HepG2 (cell line): Measurements from ENCODE around the gene JMJD8. TPM values are rescaled to one million over a fixed set of nuclear protein-coding genes. Genes with fewer than 3 reads are reported as not detected.
A peak's percentile ranks its signal among the peaks of the same experiment; 100 is the strongest.

ENCODE experiments used
- ATF7 ChIP-seq, 2 experiments: fragments of 450-650 bp in 1 of 2; sonication (generic) in 1 of 2; formaldehyde crosslinking in 1 of 2; IDR thresholded peaks; 2 replicates each; pipeline versions ENCODE4 v1.4.0 to v1.6.1; 2016 to 2020; ENCODE audit warnings: antibody characterized with exemption in 1 of 2, mild to moderate bottlenecking in 1 of 2, missing genetic modification reagents in 1 of 2
- DPF2 ChIP-seq: sonication (generic); formaldehyde crosslinking; IDR thresholded peaks from 2 replicates; pipeline ENCODE4 v1.4.0; 2020; ENCODE audit warnings: mild to moderate bottlenecking, low read depth, missing genetic modification reagents, borderline replicate concordance
- HIVEP1 ChIP-seq: sonication (generic); formaldehyde crosslinking; IDR thresholded peaks from 2 replicates; pipeline ENCODE4 v1.4.0; 2020; ENCODE audit warnings: mild to moderate bottlenecking, missing genetic modification reagents
- JARID2 ChIP-seq: sonication (generic); formaldehyde crosslinking; IDR thresholded peaks from 2 replicates; pipeline ENCODE4 v1.8.1; 2023; ENCODE audit warnings: missing genetic modification reagents, inconsistent platforms; ENCODE audit not compliant: insufficient replicate concordance
- MEF2D ChIP-seq: sonication (generic); formaldehyde crosslinking; IDR thresholded peaks from 2 replicates; pipeline ENCODE4 v1.5.1; 2020; ENCODE audit warnings: mild to moderate bottlenecking, missing genetic modification reagents
- NFATC3 ChIP-seq: sonication (generic); formaldehyde crosslinking; IDR thresholded peaks from 2 replicates; pipeline ENCODE4 v1.5.1; 2020; ENCODE audit warnings: mild to moderate bottlenecking, missing genetic modification reagents
- POLR2G ChIP-seq: fragments of 200-400 bp; formaldehyde crosslinking; IDR thresholded peaks from 2 replicates; pipeline ENCODE4 v1.6.1; 2018; ENCODE audit warnings: mild to moderate bottlenecking, low read depth, low read length, moderate library complexity
- ZKSCAN8 ChIP-seq: IDR thresholded peaks from 2 replicates; pipeline ENCODE4 v1.6.1; 2016; ENCODE audit warnings: borderline replicate concordance, missing genetic modification reagents, missing compliant biosample characterization
- ZMAT3 ChIP-seq: sonication (generic); formaldehyde crosslinking; conservative IDR thresholded peaks from 2 replicates; pipeline ENCODE4 v1.7.0; 2021; ENCODE audit warnings: missing genetic modification reagents
- ZNF292 ChIP-seq: sonication (generic); formaldehyde crosslinking; IDR thresholded peaks from 2 replicates; pipeline ENCODE4 v1.8.1; 2022; ENCODE audit warnings: mild to moderate bottlenecking, low read depth, missing genetic modification reagents, borderline replicate concordance
- ZNF331 ChIP-seq: sonication (generic); formaldehyde crosslinking; IDR thresholded peaks from 2 replicates; pipeline ENCODE4 v1.4.0; 2020; ENCODE audit warnings: missing genetic modification reagents
- ZNF543 ChIP-seq: sonication (generic); formaldehyde crosslinking; IDR thresholded peaks from 2 replicates; pipeline ENCODE4 v1.4.0; 2020; ENCODE audit warnings: mild to moderate bottlenecking, missing genetic modification reagents
- ZNF589 ChIP-seq: sonication (generic); formaldehyde crosslinking; conservative IDR thresholded peaks from 2 replicates; pipeline ENCODE4 v1.8.0; 2022; ENCODE audit warnings: mild to moderate bottlenecking, moderate library complexity, missing genetic modification reagents
- ZNF775 ChIP-seq: sonication (generic); formaldehyde crosslinking; IDR thresholded peaks from 2 replicates; pipeline ENCODE4 v1.4.0; 2020; ENCODE audit warnings: missing genetic modification reagents, mild to moderate bottlenecking, moderate library complexity, borderline replicate concordance
- polyA plus RNA-seq, 8 experiments: library from polyadenylated mRNA; depleted of rRNA in 3 of 8; stranded (reverse) in 7 of 8; unstranded in 1 of 8; fragments of >200 nt; fragmentation: Illumina TruSeq in 4 of 8; extraction: Trizol in 4 of 8; gene quantifications; 2 replicates each; pipeline versions ENCODE4 v1.2.1 to v1.2.3, GENCODE V29; 2011 to 2016; ENCODE audit warnings: low read depth in 4 of 8, missing spikeins in 1 of 8, mixed read lengths in 1 of 8; ENCODE audit not compliant: insufficient read depth in 1 of 8
- total RNA-seq, 5 experiments: library from RNA; depleted of rRNA; stranded (reverse); fragments of >200 nt; fragmentation: Illumina TruSeq; extraction: Trizol; gene quantifications; 2 replicates each; pipeline ENCODE4 v1.2.3, GENCODE V29; 2016; ENCODE audit warnings: low read depth in 1 of 5
- TF ChIP-seq, protein P1 (sequence below): sonication (generic); formaldehyde crosslinking; IDR thresholded peaks from 2 replicates; pipeline ENCODE4 v1.4.0; 2020; ENCODE audit warnings: missing genetic modification reagents, borderline replicate concordance
- TF ChIP-seq, protein P2 (sequence below): sonication (generic); formaldehyde crosslinking; IDR thresholded peaks from 2 replicates; pipeline ENCODE4 v1.5.1; 2020; ENCODE audit warnings: mild to moderate bottlenecking, missing genetic modification reagents
- TF ChIP-seq, protein P3 (sequence below): sonication (generic); formaldehyde crosslinking; IDR thresholded peaks from 2 replicates; pipeline ENCODE4 v1.8.0; 2022; ENCODE audit warnings: missing genetic modification reagents, mild to moderate bottlenecking, borderline replicate concordance
- TF ChIP-seq, protein P4 (sequence below): sonication (generic); formaldehyde crosslinking; IDR thresholded peaks from 2 replicates; pipeline ENCODE4 v1.4.0; 2020; ENCODE audit warnings: missing genetic modification reagents

Gene JMJD8
- total and polyA plus RNA-seq, 2 of the 13 experiments (the other 11 are each of a cell fraction or from before 2014, with no cell fraction given): 2.6 to 11.8 TPM

GRCh38 chr16:678858-679813, 5.0 kb downstream of the JMJD8 start (continued):
- TF ChIP-seq, protein P1, sequence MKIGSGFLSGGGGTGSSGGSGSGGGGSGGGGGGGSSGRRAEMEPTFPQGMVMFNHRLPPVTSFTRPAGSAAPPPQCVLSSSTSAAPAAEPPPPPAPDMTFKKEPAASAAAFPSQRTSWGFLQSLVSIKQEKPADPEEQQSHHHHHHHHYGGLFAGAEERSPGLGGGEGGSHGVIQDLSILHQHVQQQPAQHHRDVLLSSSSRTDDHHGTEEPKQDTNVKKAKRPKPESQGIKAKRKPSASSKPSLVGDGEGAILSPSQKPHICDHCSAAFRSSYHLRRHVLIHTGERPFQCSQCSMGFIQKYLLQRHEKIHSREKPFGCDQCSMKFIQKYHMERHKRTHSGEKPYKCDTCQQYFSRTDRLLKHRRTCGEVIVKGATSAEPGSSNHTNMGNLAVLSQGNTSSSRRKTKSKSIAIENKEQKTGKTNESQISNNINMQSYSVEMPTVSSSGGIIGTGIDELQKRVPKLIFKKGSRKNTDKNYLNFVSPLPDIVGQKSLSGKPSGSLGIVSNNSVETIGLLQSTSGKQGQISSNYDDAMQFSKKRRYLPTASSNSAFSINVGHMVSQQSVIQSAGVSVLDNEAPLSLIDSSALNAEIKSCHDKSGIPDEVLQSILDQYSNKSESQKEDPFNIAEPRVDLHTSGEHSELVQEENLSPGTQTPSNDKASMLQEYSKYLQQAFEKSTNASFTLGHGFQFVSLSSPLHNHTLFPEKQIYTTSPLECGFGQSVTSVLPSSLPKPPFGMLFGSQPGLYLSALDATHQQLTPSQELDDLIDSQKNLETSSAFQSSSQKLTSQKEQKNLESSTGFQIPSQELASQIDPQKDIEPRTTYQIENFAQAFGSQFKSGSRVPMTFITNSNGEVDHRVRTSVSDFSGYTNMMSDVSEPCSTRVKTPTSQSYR (CRISPR knock-in tag): 0 out of 2 replicates have a peak, but pooled peaks have one; percentile 15
- TF ChIP-seq POLR2G: peak; percentile 20; the same call in 1 of the 2 replicates
- 0 out of 2 replicates have a peak, but pooled peaks have one; percentile 21 for TF ChIP-seq HIVEP1 (CRISPR knock-in tag)
- TF ChIP-seq DPF2: no peak
- peak; percentile 48; the same call in 1 of the 2 replicates for TF ChIP-seq ZNF292
- TF ChIP-seq, protein P2, sequence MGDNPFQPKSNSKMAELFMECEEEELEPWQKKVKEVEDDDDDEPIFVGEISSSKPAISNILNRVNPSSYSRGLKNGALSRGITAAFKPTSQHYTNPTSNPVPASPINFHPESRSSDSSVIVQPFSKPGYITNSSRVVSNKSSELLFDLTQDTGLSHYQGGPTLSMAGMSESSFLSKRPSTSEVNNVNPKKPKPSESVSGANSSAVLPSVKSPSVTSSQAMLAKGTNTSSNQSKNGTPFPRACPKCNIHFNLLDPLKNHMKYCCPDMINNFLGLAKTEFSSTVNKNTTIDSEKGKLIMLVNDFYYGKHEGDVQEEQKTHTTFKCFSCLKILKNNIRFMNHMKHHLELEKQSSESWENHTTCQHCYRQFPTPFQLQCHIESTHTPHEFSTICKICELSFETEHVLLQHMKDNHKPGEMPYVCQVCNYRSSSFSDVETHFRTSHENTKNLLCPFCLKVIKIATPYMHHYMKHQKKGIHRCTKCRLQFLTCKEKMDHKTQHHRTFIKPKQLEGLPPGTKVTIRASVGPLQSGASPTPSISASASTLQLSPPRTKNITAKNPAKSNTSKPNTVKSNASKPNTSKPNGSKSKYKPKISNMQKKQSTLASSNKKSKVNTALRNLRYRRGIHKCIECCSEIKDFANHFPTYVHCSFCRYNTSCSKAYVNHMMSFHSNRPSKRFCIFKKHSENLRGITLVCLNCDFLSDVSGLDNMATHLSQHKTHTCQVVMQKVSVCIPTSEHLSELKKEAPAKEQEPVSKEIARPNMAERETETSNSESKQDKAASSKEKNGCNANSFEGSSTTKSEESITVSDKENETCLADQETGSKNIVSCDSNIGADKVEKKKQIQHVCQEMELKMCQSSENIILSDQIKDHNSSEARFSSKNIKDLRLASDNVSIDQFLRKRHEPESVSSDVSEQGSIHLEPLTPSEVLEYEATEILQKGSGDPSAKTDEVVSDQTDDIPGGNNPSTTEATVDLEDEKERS (CRISPR knock-in tag): peak; percentile 58; the same call in 1 of the 2 replicates
- TF ChIP-seq ZNF331 (CRISPR knock-in tag): 0 out of 2 replicates have a peak, but pooled peaks have one; percentile 37
- no peak for TF ChIP-seq NFATC3
- TF ChIP-seq MEF2D (CRISPR knock-in tag): no peak
- TF ChIP-seq ZNF775 (CRISPR knock-in tag): 0 out of 2 replicates have a peak, but pooled peaks have one; percentile 38
- TF ChIP-seq, protein P3, sequence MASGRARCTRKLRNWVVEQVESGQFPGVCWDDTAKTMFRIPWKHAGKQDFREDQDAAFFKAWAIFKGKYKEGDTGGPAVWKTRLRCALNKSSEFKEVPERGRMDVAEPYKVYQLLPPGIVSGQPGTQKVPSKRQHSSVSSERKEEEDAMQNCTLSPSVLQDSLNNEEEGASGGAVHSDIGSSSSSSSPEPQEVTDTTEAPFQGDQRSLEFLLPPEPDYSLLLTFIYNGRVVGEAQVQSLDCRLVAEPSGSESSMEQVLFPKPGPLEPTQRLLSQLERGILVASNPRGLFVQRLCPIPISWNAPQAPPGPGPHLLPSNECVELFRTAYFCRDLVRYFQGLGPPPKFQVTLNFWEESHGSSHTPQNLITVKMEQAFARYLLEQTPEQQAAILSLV (CRISPR knock-in tag): peak; percentile 79; the same call in 1 of the 2 replicates
- TF ChIP-seq ZNF543 (CRISPR knock-in tag): peak; percentile 31; the same call in 1 of the 2 replicates
- TF ChIP-seq, protein P4, sequence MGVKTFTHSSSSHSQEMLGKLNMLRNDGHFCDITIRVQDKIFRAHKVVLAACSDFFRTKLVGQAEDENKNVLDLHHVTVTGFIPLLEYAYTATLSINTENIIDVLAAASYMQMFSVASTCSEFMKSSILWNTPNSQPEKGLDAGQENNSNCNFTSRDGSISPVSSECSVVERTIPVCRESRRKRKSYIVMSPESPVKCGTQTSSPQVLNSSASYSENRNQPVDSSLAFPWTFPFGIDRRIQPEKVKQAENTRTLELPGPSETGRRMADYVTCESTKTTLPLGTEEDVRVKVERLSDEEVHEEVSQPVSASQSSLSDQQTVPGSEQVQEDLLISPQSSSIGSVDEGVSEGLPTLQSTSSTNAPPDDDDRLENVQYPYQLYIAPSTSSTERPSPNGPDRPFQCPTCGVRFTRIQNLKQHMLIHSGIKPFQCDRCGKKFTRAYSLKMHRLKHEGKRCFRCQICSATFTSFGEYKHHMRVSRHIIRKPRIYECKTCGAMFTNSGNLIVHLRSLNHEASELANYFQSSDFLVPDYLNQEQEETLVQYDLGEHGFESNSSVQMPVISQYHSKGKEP (CRISPR knock-in tag): no peak
- TF ChIP-seq ZMAT3: no peak
- TF ChIP-seq ATF7 (IDR thresholded peaks at IDR 0.05): no peak
- TF ChIP-seq ATF7 (CRISPR knock-in tag; IDR thresholded peaks at IDR 0.05): peak; percentile 39; the same call in 1 of the 2 replicates
- TF ChIP-seq ZNF589 (CRISPR knock-in tag): peak; percentile 87; the same call in 1 of the 2 replicates
- TF ChIP-seq JARID2: peak; percentile 42
- no peak for TF ChIP-seq ZKSCAN8 (CRISPR knock-in tag)
